Measurements from ENCODE around the gene MPG.

GRCh38 chr16:55571-56136 lies 22.4 kb upstream of the MPG start:
- TF ChIP-seq CTCF (IDR thresholded peaks at IDR 0.05): no peak
- no peak for TF ChIP-seq SIN3A (IDR thresholded peaks at IDR 0.05; ENCODE audit: borderline replicate concordance, insufficient read depth, low read depth, low read length)
- TF ChIP-seq POLR2AphosphoS5 (IDR thresholded peaks at IDR 0.05; ENCODE audit: low read depth, low read length): no peak
